DMS79 treated with DMSO at 0.1 percent for 48 hours (cell line): Measurements from ENCODE around the gene CYB5B.
"Not testable (repeated sequence)": the region's sequence is repeated elsewhere in the genome, so short reads cannot be mapped to it uniquely, and the experiment has no call there.

Experiments
- DNase-seq: peaks from one replicate; lab custom pipeline; 2025; lab: John Stamatoyannopoulos, UW

CYB5B gene

GRCh38 chr16:69408475-69408874 is 15.9 kb upstream of the CYB5B start:
- DNase-seq, result no peak

- DNase-seq, result no peak
These were observed 14.0 kb upstream of the CYB5B start for GRCh38 chr16:69410219-69410990.

GRCh38 chr16:69411064-69411985 is 13.1 kb upstream of the CYB5B start:
- no peak for DNase-seq

GRCh38 chr16:69412287-69412686 is 12.1 kb upstream of the CYB5B start:
- no peak for DNase-seq

- DNase-seq, result no peak
These were observed 11.3 kb upstream of the CYB5B start for GRCh38 chr16:69413045-69413664.

GRCh38 chr16:69417520-69418199 is 6.8 kb upstream of the CYB5B start:
- DNase-seq, result no peak

GRCh38 chr16:69419956-69420355 is 4.5 kb upstream of the CYB5B start:
- DNase-seq, result no peak

- no peak for DNase-seq
These were observed 1.2 kb upstream of the CYB5B start for GRCh38 chr16:69423189-69423588.

- no peak for DNase-seq
These were observed 741 bp downstream of the CYB5B start for GRCh38 chr16:69424935-69425784.

- DNase-seq, result no peak
These were observed 4.2 kb downstream of the CYB5B start for GRCh38 chr16:69428652-69429051.

- DNase-seq, result not testable (repeated sequence)
These were observed 4.7 kb downstream of the CYB5B start for GRCh38 chr16:69429058-69429640.

- DNase-seq, result no peak
These were observed 7.6 kb downstream of the CYB5B start for GRCh38 chr16:69431948-69432468.

- DNase-seq, result no peak
These were observed 9.6 kb downstream of the CYB5B start for GRCh38 chr16:69434066-69434465.

GRCh38 chr16:69435977-69436820 is 11.8 kb downstream of the CYB5B start:
- DNase-seq, result no peak

GRCh38 chr16:69436896-69437295 is 12.5 kb downstream of the CYB5B start:
- no peak for DNase-seq

GRCh38 chr16:69438465-69438864 is 14.0 kb downstream of the CYB5B start:
- no peak for DNase-seq

GRCh38 chr16:69440250-69440649 is 15.8 kb downstream of the CYB5B start:
- no peak for DNase-seq

GRCh38 chr16:69441030-69441429 is 16.6 kb downstream of the CYB5B start:
- not testable (repeated sequence) for DNase-seq

- peak; percentile 1 for DNase-seq
These were observed 19.7 kb downstream of the CYB5B start for GRCh38 chr16:69443927-69444631.
